K562 (cell line): ENCODE results near the gene HOXB5.

Source experiments
- CTCF ChIP-seq, 3 experiments: IDR thresholded peaks in 2 of 3; conservative IDR thresholded peaks in 1 of 3; 2 replicates each; pipeline ENCODE4 v1.5.1; 2011 to 2012; ENCODE audit warnings: low read length in 3 of 3, mild to moderate bottlenecking in 3 of 3, control low read depth in 2 of 3, improper control_type of control experiment in 1 of 3, inconsistent platforms in 1 of 3, low read depth in 1 of 3, mixed read lengths in 1 of 3, moderate library complexity in 1 of 3; ENCODE audit not compliant: insufficient read depth in 2 of 3
- FOXM1 ChIP-seq, 2 experiments: fragments of 450-650 bp in 1 of 2; sonication (generic) in 1 of 2; formaldehyde crosslinking in 1 of 2; IDR thresholded peaks; 2 replicates each; pipeline versions ENCODE4 v1.6.1 to v1.9.0; 2017 to 2022; ENCODE audit warnings: low read depth in 2 of 2, mild to moderate bottlenecking in 2 of 2, missing genetic modification reagents in 1 of 2, moderate library complexity in 1 of 2
- NR1H2 ChIP-seq: sonication (generic); formaldehyde crosslinking; IDR thresholded peaks from 2 replicates; pipeline ENCODE4 v1.4.0; 2020; ENCODE audit warnings: mild to moderate bottlenecking, missing genetic modification reagents
- RAD21 ChIP-seq, 2 experiments: fragments of 250-450 bp in 1 of 2; fragments of 450-650 bp in 1 of 2; sonication (Bioruptor Pico) in 1 of 2; formaldehyde crosslinking in 1 of 2; IDR thresholded peaks in 1 of 2; conservative IDR thresholded peaks in 1 of 2; 2 replicates each; pipeline versions ENCODE4 v1.4.0 to v1.8.0; 2020 to 2022; ENCODE audit warnings: mild to moderate bottlenecking in 2 of 2, moderate library complexity in 1 of 2
- SIN3A ChIP-seq, 2 experiments: fragments of 150-350 bp in 1 of 2; IDR thresholded peaks; 2 replicates each; pipeline ENCODE4 v1.6.1; 2011 to 2016; ENCODE audit warnings: borderline replicate concordance in 2 of 2, low read depth in 2 of 2, low read length in 2 of 2, mild to moderate bottlenecking in 2 of 2, moderate library complexity in 2 of 2; ENCODE audit not compliant: control insufficient read depth in 1 of 2
- SIRT6 ChIP-seq: IDR thresholded peaks from one replicate; pipeline ENCODE4 v1.6.1; 2012; ENCODE audit warnings: low read depth, mild to moderate bottlenecking, control low read depth, inconsistent platforms, low read length, moderate library complexity
- ZHX1 ChIP-seq: fragments of 150-350 bp; conservative IDR thresholded peaks from 2 replicates; pipeline ENCODE4 v1.6.1; 2014; ENCODE audit warnings: low read length
- ZNF124 ChIP-seq: sonication (generic); formaldehyde crosslinking; IDR thresholded peaks from 2 replicates; pipeline ENCODE4 v1.8.1; 2022; ENCODE audit warnings: missing genetic modification reagents

GRCh38 chr17:48604770-48605329 lies 11.3 kb upstream of the HOXB5 start, which contains the start of gene HOXB6:
- no peak for TF ChIP-seq ZHX1
- peak; percentile 83 for TF ChIP-seq FOXM1 (IDR thresholded peaks at IDR 0.05; ENCODE audit: low read depth)
- no peak for TF ChIP-seq FOXM1 (CRISPR knock-in tag; IDR thresholded peaks at IDR 0.05; ENCODE audit: low read depth)
- no peak for TF ChIP-seq SIRT6
- TF ChIP-seq CTCF (IDR thresholded peaks at IDR 0.05 in 2 of 3, conservative IDR thresholded peaks at IDR 0.05 in 1 of 3; ENCODE audit: insufficient read depth in 2 of 3, low read depth in 1 of 3, low read length in 3 of 3), result no peak
- no peak for TF ChIP-seq NR1H2 (CRISPR knock-in tag)
- TF ChIP-seq ZNF124 (CRISPR knock-in tag), result no peak
- TF ChIP-seq RAD21 (CRISPR knock-in tag; conservative IDR thresholded peaks at IDR 0.05 in 1 of 2, IDR thresholded peaks at IDR 0.05 in 1 of 2), result no peak
- no peak for TF ChIP-seq SIN3A (IDR thresholded peaks at IDR 0.05; ENCODE audit: borderline replicate concordance in 2 of 2, control insufficient read depth in 1 of 2, low read depth in 2 of 2, low read length in 2 of 2)
